GM23338 (cell line): ENCODE results near the gene TINAG. TPM values are rescaled to one million over a fixed set of nuclear protein-coding genes. Genes with fewer than 3 reads are reported as not detected.

Experiments used
- ATAC-seq: fragments of 200-7000 bp; cut with Tn5 transposase; 3 replicates; pipeline ENCODE4 v1.9.1; 2020
- DNase-seq: peaks from one replicate; pipeline ENCODE4 v3.0.0-alpha.2; 2015; ENCODE audit warnings: low spot score
- H2AFZ ChIP-seq: fragments of 200-600 bp; sonication (generic); 2 replicates; pipeline ENCODE4 v1.8.0; 2016; ENCODE audit warnings: antibody characterized with exemption, mild to moderate bottlenecking, moderate library complexity
- H3F3A ChIP-seq: fragments of 200-600 bp; sonication (generic); replicated peaks from 2 replicates; pipeline ENCODE4 v1.8.0; 2017; ENCODE audit warnings: antibody characterized with exemption, mixed run types, low read depth
- H3K27ac ChIP-seq: fragments of 200-600 bp; sonication (generic); 2 replicates; pipeline ENCODE4 v1.6.1; 2016; ENCODE audit warnings: low read depth
- H3K27me3 ChIP-seq: fragments of 200-600 bp; sonication (generic); 2 replicates; pipeline ENCODE4 v1.8.0; 2016; ENCODE audit warnings: mild to moderate bottlenecking, mixed run types, moderate library complexity; ENCODE audit not compliant: insufficient read depth
- H3K36me3 ChIP-seq: fragments of 200-600 bp; sonication (generic); 2 replicates; pipeline ENCODE4 v1.8.0; 2016; ENCODE audit warnings: mild to moderate bottlenecking; ENCODE audit not compliant: insufficient read depth
- H3K4me1 ChIP-seq: fragments of 200-600 bp; sonication (generic); 2 replicates; pipeline ENCODE4 v1.8.0; 2016; ENCODE audit warnings: mild to moderate bottlenecking, moderate library complexity; ENCODE audit not compliant: insufficient read depth
- H3K4me2 ChIP-seq: fragments of 200-600 bp; sonication (generic); 2 replicates; pipeline ENCODE4 v1.7.1; 2017; ENCODE audit warnings: mixed run types
- H3K4me3 ChIP-seq: fragments of 200-600 bp; sonication (generic); 2 replicates; pipeline ENCODE4 v1.6.1; 2016; ENCODE audit warnings: mixed run types
- H3K79me2 ChIP-seq: fragments of 200-600 bp; sonication (generic); replicated peaks from 2 replicates; pipeline ENCODE4 v1.8.0; 2017; ENCODE audit warnings: mild to moderate bottlenecking; ENCODE audit not compliant: insufficient read depth
- H3K9me2 ChIP-seq: fragments of 200-600 bp; sonication (generic); 2 replicates; pipeline ENCODE4 v1.8.0; 2017; ENCODE audit not compliant: insufficient read depth
- H4K20me1 ChIP-seq: fragments of 200-600 bp; sonication (generic); replicated peaks from 2 replicates; pipeline ENCODE4 v1.8.0; 2017; ENCODE audit warnings: mild to moderate bottlenecking; ENCODE audit not compliant: insufficient read depth
- H3K27ac Mint-ChIP-seq: 2 replicates; pipeline ENCODE4 v1.8.0; 2020; ENCODE audit warnings: inconsistent platforms, mild to moderate bottlenecking, moderate library complexity, mixed read lengths
- H3K27me3 Mint-ChIP-seq: 3 replicates; pipeline ENCODE4 v1.8.0; 2022; ENCODE audit warnings: low read depth, mild to moderate bottlenecking, moderate library complexity, mixed read lengths, inconsistent platforms; ENCODE audit not compliant: insufficient read depth, poor library complexity
- H3K36me3 Mint-ChIP-seq: 3 replicates; pipeline ENCODE4 v1.8.0; 2021; ENCODE audit warnings: low read depth, mild to moderate bottlenecking, inconsistent platforms, moderate library complexity, mixed read lengths
- H3K4me1 Mint-ChIP-seq: 3 replicates; pipeline ENCODE4 v1.8.0; 2020; ENCODE audit warnings: mild to moderate bottlenecking, inconsistent platforms, mixed read lengths
- H3K4me3 Mint-ChIP-seq: 3 replicates; pipeline ENCODE4 v1.8.0; 2021; ENCODE audit warnings: moderate library complexity, mild to moderate bottlenecking, inconsistent platforms, mixed read lengths
- H3K9me3 Mint-ChIP-seq: 3 replicates; pipeline ENCODE4 v1.8.0; 2020; ENCODE audit warnings: moderate library complexity, mild to moderate bottlenecking, inconsistent platforms, mixed read lengths
- CREB1 ChIP-seq: fragments of 250-450 bp; sonication (Bioruptor Pico); IDR thresholded peaks from 2 replicates; pipeline ENCODE4 v1.5.0; 2020; ENCODE audit warnings: low read depth, mild to moderate bottlenecking, moderate library complexity
- CTCF ChIP-seq, 2 experiments: fragments of 200-600 bp in 1 of 2; sonication (generic) in 1 of 2; conservative IDR thresholded peaks; 2 replicates each; pipeline versions ENCODE4 v1.5.1 to v1.6.1; 2016 to 2017; ENCODE audit warnings: antibody characterized with exemption in 2 of 2, low read depth in 2 of 2, mild to moderate bottlenecking in 2 of 2, moderate library complexity in 1 of 2
- ETS1 ChIP-seq: IDR thresholded peaks from 2 replicates; pipeline ENCODE4 v1.6.1; 2016; ENCODE audit warnings: antibody characterized with exemption
- EZH2 ChIP-seq: fragments of 200-600 bp; sonication (generic); IDR thresholded peaks from one replicate; pipeline ENCODE4 v1.8.0; 2017; ENCODE audit warnings: antibody characterized with exemption, mild to moderate bottlenecking, low read depth; ENCODE audit not compliant: unreplicated experiment
- EZH2phosphoT487 ChIP-seq: fragments of 200-600 bp; sonication (generic); IDR thresholded peaks from one replicate; pipeline ENCODE4 v1.8.1; 2018; ENCODE audit warnings: antibody characterized with exemption; ENCODE audit not compliant: unreplicated experiment
- JUNB ChIP-seq: IDR thresholded peaks from one replicate; pipeline ENCODE4 v1.6.1; 2016; ENCODE audit warnings: antibody characterized with exemption; ENCODE audit not compliant: unreplicated experiment
- NANOG ChIP-seq: IDR thresholded peaks from 2 replicates; pipeline ENCODE4 v1.6.1; 2016; ENCODE audit warnings: antibody characterized with exemption, borderline replicate concordance
- POLR2AphosphoS5 ChIP-seq: IDR thresholded peaks from 2 replicates; pipeline ENCODE4 v1.6.1; 2016; ENCODE audit warnings: antibody characterized with exemption, low read depth
- REST ChIP-seq: IDR thresholded peaks from one replicate; pipeline ENCODE4 v1.6.1; 2018; ENCODE audit warnings: antibody characterized with exemption; ENCODE audit not compliant: unreplicated experiment
- STAT1 ChIP-seq: IDR thresholded peaks from one replicate; pipeline ENCODE4 v1.6.1; 2016; ENCODE audit warnings: antibody characterized with exemption; ENCODE audit not compliant: unreplicated experiment
- ZNF114 ChIP-seq: fragments of 250-450 bp; sonication (Bioruptor Pico); IDR thresholded peaks from 2 replicates; pipeline ENCODE4 v1.5.0; 2020; ENCODE audit warnings: mild to moderate bottlenecking, moderate library complexity
- ZNF331 ChIP-seq: fragments of 250-450 bp; sonication (Bioruptor Pico); IDR thresholded peaks from 2 replicates; pipeline ENCODE4 v1.5.0; 2020; ENCODE audit warnings: low read depth, mild to moderate bottlenecking, moderate library complexity
- ZNF462 ChIP-seq: fragments of 250-450 bp; sonication (Bioruptor Pico); IDR thresholded peaks from 2 replicates; pipeline ENCODE4 v1.5.0; 2020; ENCODE audit warnings: mild to moderate bottlenecking, moderate library complexity
- polyA plus RNA-seq: library from polyadenylated mRNA; unstranded; fragments of >200 nt; fragmentation: Nextera tagmentation; extraction: Ambion mirVana; gene quantifications from 2 replicates; pipeline ENCODE4 v1.2.1, GENCODE V29; 2016
- total RNA-seq: library from RNA; depleted of rRNA; stranded (reverse); fragments of >200 nt; shearing (Covaris generic); gene quantifications from 2 replicates; pipeline ENCODE4 v1.2.3, GENCODE V29; 2014

TINAG gene
- total and polyA plus RNA-seq, 2 experiments from 2014 or later: not detected

GRCh38 chr6:54291738-54292137, 16.5 kb upstream of the TINAG start:
- Mint-ChIP-seq H3K27me3 (peaks cover 2% of the 10 kb centered on the region), H3K27ac (peak overlapping the region; percentile 26; the same call in 1 of the 2 replicates), H3K4me1 (peaks cover 25% of the 10 kb centered on the region), H3K4me3 (no peak overlapping the region), H3K9me3 (no peaks in the 10 kb centered on the region), H3K36me3 (no peaks in the 10 kb centered on the region; the same call in 2 of the 3 replicates)
- DNase-seq: no peak
- no peak for ATAC-seq
- Histone ChIP-seq H3K4me2 (no peak overlapping the region), H2AFZ (no peak overlapping the region), H3K79me2 (no peaks in the 10 kb centered on the region), H4K20me1 (no peaks in the 10 kb centered on the region), H3K4me3 (no peak overlapping the region), H3F3A (no peaks in the 10 kb centered on the region), H3K4me1 (no peaks in the 10 kb centered on the region), H3K9me2 (peaks cover 8% of the 10 kb centered on the region; the same call in 1 of the 2 replicates), H3K27ac (no peak overlapping the region), H3K36me3 (no peaks in the 10 kb centered on the region), H3K27me3 (no peaks in the 10 kb centered on the region)
- TF ChIP-seq POLR2AphosphoS5: no peak
- no peak for TF ChIP-seq CTCF (conservative IDR thresholded peaks at IDR 0.05; ENCODE audit: low read depth in 2 of 2)
- TF ChIP-seq CREB1 (CRISPR knock-in tag): no peak
- no peak for TF ChIP-seq STAT1
- no peak for TF ChIP-seq JUNB
- no peak for TF ChIP-seq ZNF462 (CRISPR knock-in tag)
- no peak for TF ChIP-seq ZNF114 (CRISPR knock-in tag)
- no peak for TF ChIP-seq ZNF331 (CRISPR knock-in tag)
- no peak for TF ChIP-seq ETS1
- no peak for TF ChIP-seq REST
- TF ChIP-seq EZH2: no peak
- TF ChIP-seq EZH2phosphoT487: no peak
- TF ChIP-seq NANOG: no peak
